NCI-H128 (cell line): Measurements from ENCODE around the gene LDB1.
A peak's percentile ranks its signal among the peaks of the same experiment; 100 is the strongest.

Experiments
- DNase-seq: peaks from one replicate; lab custom pipeline; 2025; ENCODE audit not compliant: unreplicated experiment; lab: John Stamatoyannopoulos, UW

Gene LDB1

DNA sequence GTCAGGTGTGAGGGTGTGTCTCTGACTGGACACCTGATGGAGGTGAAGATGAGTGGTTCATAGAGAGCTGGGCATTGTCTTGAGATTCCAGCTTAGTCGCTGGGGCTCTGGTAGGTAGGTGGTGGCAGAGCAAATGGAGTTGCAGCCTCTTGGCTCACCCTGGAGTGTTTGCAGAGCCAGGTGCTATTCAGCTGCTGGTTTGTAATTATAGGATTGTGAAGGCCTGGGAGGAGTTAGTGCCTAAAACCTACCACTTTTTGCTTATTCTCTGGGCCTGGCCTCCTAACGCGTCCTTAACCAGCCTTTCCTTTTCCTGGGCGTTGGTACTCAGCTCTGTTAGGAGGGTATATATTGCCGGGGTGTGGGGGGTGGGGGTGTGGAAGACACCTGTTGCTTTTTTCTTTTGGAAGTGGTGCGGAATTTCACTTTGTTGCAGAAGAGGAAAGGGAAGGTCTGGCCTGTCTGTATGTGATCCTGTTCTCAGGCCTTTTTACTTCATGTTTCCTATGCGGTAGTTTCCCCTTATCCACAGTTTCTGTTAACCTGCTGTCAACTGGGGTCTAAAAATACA lies 15.9 kb upstream of the LDB1 start:
- DNase-seq = no peak

DNA sequence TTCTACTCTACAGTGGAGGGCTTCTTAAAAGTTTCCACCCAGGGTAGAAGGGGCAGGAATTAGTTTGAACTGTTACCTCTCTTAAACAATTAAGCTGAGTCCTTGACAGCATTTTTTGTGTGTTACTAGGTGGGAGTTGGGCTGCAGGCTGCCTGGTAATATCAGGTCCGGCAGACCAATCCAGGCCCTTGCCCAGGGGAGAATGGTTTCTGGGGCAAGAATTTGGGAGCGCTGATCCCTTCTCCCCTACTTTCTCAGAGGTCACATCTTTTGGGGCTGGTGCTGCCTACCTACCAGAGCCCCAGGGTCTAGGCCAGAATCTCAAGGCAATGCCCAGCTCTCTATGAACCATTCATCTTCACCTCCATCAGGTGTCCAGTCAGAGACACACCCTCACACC lies 14.2 kb upstream of the LDB1 start:
- no peak for DNase-seq

- no peak for DNase-seq
These were observed 13.4 kb upstream of the LDB1 start for GRCh38 chr10:102133373-102134195.

- DNase-seq = peak; percentile 84
These were observed 12.6 kb upstream of the LDB1 start, which contains the start of gene PPRC1 for GRCh38 chr10:102132563-102133372. Gene PPRC1, plus strand, starts transcription at chr10:102133040. Its CDS starts 29 bp downstream, at chr10:102133069.

- no peak for DNase-seq
These were observed 12.0 kb upstream of the LDB1 start for GRCh38 chr10:102132193-102132562.

- DNase-seq = no peak
These were observed 11.4 kb upstream of the LDB1 start for GRCh38 chr10:102131286-102132170.

- no peak for DNase-seq
These were observed 3.1 kb upstream of the LDB1 start for GRCh38 chr10:102123223-102123622.

DNA sequence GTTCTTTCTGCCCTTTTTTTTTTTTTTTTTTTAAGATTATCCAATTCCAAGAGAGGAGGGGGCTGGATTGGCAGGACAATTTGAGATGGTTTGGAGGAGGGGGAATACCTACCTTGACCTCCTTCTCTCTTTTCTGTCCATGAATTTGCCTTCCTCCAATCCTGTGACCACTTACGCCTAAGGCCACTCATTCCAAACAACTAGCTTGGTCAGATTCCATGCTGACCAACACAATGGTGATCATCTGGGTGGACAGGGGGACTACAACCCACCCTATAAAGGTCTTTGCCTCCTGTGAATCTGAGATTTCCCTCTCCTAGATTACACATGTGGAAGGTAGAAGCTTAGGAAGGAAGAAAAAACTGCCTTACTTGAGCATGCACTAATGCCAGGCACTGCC lies 2.3 kb upstream of the LDB1 start:
- no peak for DNase-seq

GRCh38 chr10:102121739-102122372 lies 1.7 kb upstream of the LDB1 start:
- DNase-seq = no peak

GRCh38 chr10:102120991-102121738 lies 997 bp upstream of the LDB1 start:
- no peak for DNase-seq

GRCh38 chr10:102119417-102120141 lies 589 bp downstream of the LDB1 start:
- DNase-seq = no peak

DNA sequence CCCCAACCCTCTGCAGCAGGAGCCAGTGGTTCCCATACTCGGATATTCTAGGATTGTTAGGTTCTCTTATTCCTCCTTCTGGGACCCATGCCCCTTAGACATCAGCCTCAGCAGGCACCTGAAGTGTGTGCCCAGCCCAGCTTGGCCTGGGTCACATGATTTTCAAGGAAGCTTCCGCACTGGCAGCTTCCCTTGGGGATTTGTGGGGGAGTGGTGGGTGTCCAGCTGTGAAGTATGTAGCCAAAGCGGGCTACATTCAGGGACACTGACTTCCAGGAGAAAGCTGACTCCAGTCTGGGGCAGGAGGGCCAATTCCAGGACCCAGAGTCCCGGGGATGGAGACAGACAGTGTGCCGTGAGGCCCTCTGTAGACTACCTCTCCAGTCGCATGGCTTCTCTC lies 1.3 kb downstream of the LDB1 start:
- no peak for DNase-seq

- DNase-seq = peak; percentile 54
These were observed 2.6 kb downstream of the LDB1 start for GRCh38 chr10:102117391-102118159.

- no peak for DNase-seq
These were observed 3.5 kb downstream of the LDB1 start for GRCh38 chr10:102116656-102117055.

DNA sequence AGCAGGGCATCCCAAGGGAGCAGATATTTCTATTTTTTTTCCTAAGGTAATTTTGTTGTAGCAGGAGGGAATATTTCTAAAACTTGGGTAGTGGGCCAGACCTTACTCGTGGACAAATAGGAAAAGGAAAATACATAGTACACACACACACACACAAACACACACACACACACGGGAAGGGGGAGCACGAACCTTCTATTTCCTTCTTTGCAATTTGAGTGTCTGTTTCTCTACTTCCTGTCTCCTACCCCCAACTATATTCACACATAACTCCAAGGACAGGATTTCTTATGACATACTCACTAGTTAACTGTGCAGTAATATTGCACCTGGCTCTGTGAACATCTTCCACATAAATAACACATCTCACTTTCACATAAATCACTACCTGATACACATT lies 4.4 kb downstream of the LDB1 start:
- no peak for DNase-seq

- DNase-seq = peak; percentile 64
These were observed 5.1 kb downstream of the LDB1 start for GRCh38 chr10:102114861-102115618.
